Measurements from ENCODE around the gene PITX3. TPM values are rescaled to one million over a fixed set of nuclear protein-coding genes. Genes with fewer than 3 reads are reported as not detected.
A peak's percentile ranks its signal among the peaks of the same experiment; 100 is the strongest.

PITX3 gene
- polyA plus RNA-seq, 1 of the 3 experiments (the other 2 are of a cell fraction) = not detected

GRCh38 chr10:102230264-102230860, 10.9 kb downstream of the PITX3 start:
- H2AFZ ChIP-seq (ENCODE audit: low read depth) = peak overlapping the region; percentile 89
- POLR2A ChIA-PET = interaction anchor here (1.5 kb wide), 1 partner anchor 122 kb away, joined by 6 read pairs; no protein-coding TSS in a partner anchor
- CTCF ChIA-PET = interaction anchor here (0.6 to 23.6 kb wide), 63 partner anchors 8 to 564 kb away, joined by 3 to 824 read pairs (median 8); partner anchors contain the start of genes CUEDC2, FBXL15, GBF1 and NFKB2
- TF ChIP-seq FOXM1 (IDR thresholded peaks at IDR 0.05; ENCODE audit: low read depth) (0 out of 2 replicates have a peak, but pooled peaks have one; percentile 7), CTCF (IDR thresholded peaks at IDR 0.05) (no peak), YY1 (IDR thresholded peaks at IDR 0.05; ENCODE audit: low read depth) (no peak), TAF1 (IDR thresholded peaks at IDR 0.05; ENCODE audit: borderline replicate concordance, low read depth, low read length) (no peak), MAX (IDR thresholded peaks at IDR 0.05; ENCODE audit: low read depth) (no peak; the same call in 1 of the 2 replicates), USF2 (IDR thresholded peaks at IDR 0.05; ENCODE audit: borderline replicate concordance, low read depth, low read length) (no peak)
- H3K79me2 ChIP-seq (ENCODE audit: insufficient read depth) = no peaks in the 10 kb centered on the region
- H4K20me1 ChIP-seq (ENCODE audit: insufficient read depth) = no peaks in the 10 kb centered on the region
- no peaks in the 10 kb centered on the region for H3K9me2 ChIP-seq
- no peaks in the 10 kb centered on the region for H3K36me3 ChIP-seq (replicated peaks in 1 of 2; ENCODE audit: control insufficient read depth in 1 of 2, insufficient read depth in 2 of 2, low read length in 1 of 2)
- peaks cover 0 to 20% of the 10 kb centered on the region in 2 experiments; a peak in 2 of 4 replicates for H3K4me1 ChIP-seq (ENCODE audit: control insufficient read depth in 1 of 2, insufficient read depth in 2 of 2, low read depth in 1 of 2, low read length in 1 of 2)
- peak overlapping the region; percentile 89 for H3K4me2 ChIP-seq
- no peaks in the 10 kb centered on the region for H3K9me3 ChIP-seq
- peak; percentile 74 for DNase-seq
- H3K27ac ChIP-seq (ENCODE audit: low read depth in 2 of 2, low read length in 1 of 2) = no peak overlapping the region
- H3K9ac ChIP-seq = no peak overlapping the region
- WGBS (ENCODE audit: low lambda C conversion rate) = 1% methylated on average over 15 of the region's 50 CpGs
- H3F3A ChIP-seq (replicated peaks; ENCODE audit: insufficient read depth) = peaks cover 6% of the 10 kb centered on the region
- H3K27me3 ChIP-seq (ENCODE audit: insufficient read depth) = peaks cover 17% of the 10 kb centered on the region; the same call in 1 of the 2 replicates
- H3K4me3 ChIP-seq (ENCODE audit: low read depth in 2 of 2, low read length in 1 of 2) = peak overlapping the region; percentile 42 to 46

- no peaks in the 10 kb centered on the region for H3K36me3 ChIP-seq (replicated peaks in 1 of 2; ENCODE audit: control insufficient read depth in 1 of 2, insufficient read depth in 2 of 2, low read length in 1 of 2)
- ChIA-PET POLR2A (interaction anchor here (1.5 kb wide), 1 partner anchor 122 kb away, joined by 6 read pairs; no protein-coding TSS in a partner anchor), CTCF (interaction anchor here (0.6 to 23.6 kb wide), 68 partner anchors 8 to 564 kb away, joined by 3 to 824 read pairs (median 7); partner anchors contain the start of genes CUEDC2, FBXL15, GBF1 and NFKB2)
- no peaks in the 10 kb centered on the region for H3K79me2 ChIP-seq (ENCODE audit: insufficient read depth)
- no peaks in the 10 kb centered on the region for H4K20me1 ChIP-seq (ENCODE audit: insufficient read depth)
- TF ChIP-seq FOXM1 (IDR thresholded peaks at IDR 0.05; ENCODE audit: low read depth) (0 out of 2 replicates have a peak, but pooled peaks have one; percentile 15), RAD21 (IDR thresholded peaks at IDR 0.05; ENCODE audit: low read length) (peak; percentile 98), CTCF (IDR thresholded peaks at IDR 0.05) (peak; percentile 96), RCOR1 (IDR thresholded peaks at IDR 0.05; ENCODE audit: low read length) (0 out of 2 replicates have a peak, but pooled peaks have one; percentile 36), SMC3 (IDR thresholded peaks at IDR 0.05; ENCODE audit: low read depth, low read length) (peak; percentile 96), RXRA (IDR thresholded peaks at IDR 0.05; ENCODE audit: borderline replicate concordance, low read depth) (no peak), CHD2 (IDR thresholded peaks at IDR 0.05; ENCODE audit: low read length, partially characterized antibody) (peak; percentile 16), MAX (IDR thresholded peaks at IDR 0.05; ENCODE audit: low read depth) (peak; percentile 36; the same call in 1 of the 2 replicates), FOSL2 (IDR thresholded peaks at IDR 0.05; ENCODE audit: borderline replicate concordance, low read depth) (no peak)
- H3K9me2 ChIP-seq = no peaks in the 10 kb centered on the region
- no peaks in the 10 kb centered on the region for H3K9me3 ChIP-seq
- peaks cover 17% of the 10 kb centered on the region; the same call in 1 of the 2 replicates for H3K27me3 ChIP-seq (ENCODE audit: insufficient read depth)
- H3K27ac ChIP-seq (ENCODE audit: low read depth in 2 of 2, low read length in 1 of 2) = no peak overlapping the region
- peaks cover 0 to 20% of the 10 kb centered on the region in 2 experiments; a peak in 2 of 4 replicates for H3K4me1 ChIP-seq (ENCODE audit: control insufficient read depth in 1 of 2, insufficient read depth in 2 of 2, low read depth in 1 of 2, low read length in 1 of 2)
- 3% methylated on average over 24 of the region's 24 CpGs for WGBS (ENCODE audit: low lambda C conversion rate)
- DNase-seq = peak; percentile 89
- H2AFZ ChIP-seq (ENCODE audit: low read depth) = peak overlapping the region; percentile 89
- peak overlapping the region; percentile 89 for H3K4me2 ChIP-seq
- peak overlapping the region; percentile 42 to 46 for H3K4me3 ChIP-seq (ENCODE audit: low read depth in 2 of 2, low read length in 1 of 2)
- peaks cover 6% of the 10 kb centered on the region for H3F3A ChIP-seq (replicated peaks; ENCODE audit: insufficient read depth)
- H3K9ac ChIP-seq = no peak overlapping the region
These were observed 11.5 kb downstream of the PITX3 start for GRCh38 chr10:102229810-102230263.

All from SK-N-SH (cell line).